Coronary artery (tissue), 2 donors: ENCODE measurements around the gene IFNE.

Experiments used
- DNase-seq: peaks from one replicate; pipeline ENCODE4 v3.0.0-alpha.2; 2017; ENCODE audit warnings: low spot score
- H3K27ac ChIP-seq, 2 donors: fragments of 200-600 bp; sonication (generic); one replicate each; pipeline ENCODE4 v1.5.1; 2016 to 2019
- H3K4me3 ChIP-seq: fragments of 200-600 bp; sonication (generic); 2 replicates; pipeline ENCODE4 v1.5.1; 2016; ENCODE audit warnings: mild to moderate bottlenecking, moderate library complexity
- TF ChIP-seq, protein P1 (sequence below): fragments of 200-600 bp; sonication (generic); IDR thresholded peaks from one replicate; pipeline ENCODE4 v1.5.1; 2019; ENCODE audit warnings: antibody characterized with exemption

Gene IFNE

DNA sequence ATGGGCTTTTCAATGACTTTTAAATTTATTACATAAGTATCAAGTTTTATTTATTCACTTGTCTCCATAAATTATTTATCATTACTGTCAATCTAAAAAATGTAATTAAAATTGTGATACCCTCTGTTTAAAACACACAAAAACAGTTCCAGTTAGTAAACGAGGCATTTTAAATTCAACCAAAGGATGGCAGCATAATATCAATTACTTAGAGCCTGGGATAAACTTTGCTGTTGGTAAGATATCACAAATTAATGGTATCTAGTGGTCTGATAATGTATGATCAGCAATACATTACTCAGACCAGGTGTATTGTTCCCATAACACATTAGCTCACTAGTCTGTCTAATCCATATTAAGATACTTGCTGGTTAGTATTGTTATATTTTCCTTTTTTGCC is 9.6 kb upstream of the IFNE start:
- TF ChIP-seq, protein P1, sequence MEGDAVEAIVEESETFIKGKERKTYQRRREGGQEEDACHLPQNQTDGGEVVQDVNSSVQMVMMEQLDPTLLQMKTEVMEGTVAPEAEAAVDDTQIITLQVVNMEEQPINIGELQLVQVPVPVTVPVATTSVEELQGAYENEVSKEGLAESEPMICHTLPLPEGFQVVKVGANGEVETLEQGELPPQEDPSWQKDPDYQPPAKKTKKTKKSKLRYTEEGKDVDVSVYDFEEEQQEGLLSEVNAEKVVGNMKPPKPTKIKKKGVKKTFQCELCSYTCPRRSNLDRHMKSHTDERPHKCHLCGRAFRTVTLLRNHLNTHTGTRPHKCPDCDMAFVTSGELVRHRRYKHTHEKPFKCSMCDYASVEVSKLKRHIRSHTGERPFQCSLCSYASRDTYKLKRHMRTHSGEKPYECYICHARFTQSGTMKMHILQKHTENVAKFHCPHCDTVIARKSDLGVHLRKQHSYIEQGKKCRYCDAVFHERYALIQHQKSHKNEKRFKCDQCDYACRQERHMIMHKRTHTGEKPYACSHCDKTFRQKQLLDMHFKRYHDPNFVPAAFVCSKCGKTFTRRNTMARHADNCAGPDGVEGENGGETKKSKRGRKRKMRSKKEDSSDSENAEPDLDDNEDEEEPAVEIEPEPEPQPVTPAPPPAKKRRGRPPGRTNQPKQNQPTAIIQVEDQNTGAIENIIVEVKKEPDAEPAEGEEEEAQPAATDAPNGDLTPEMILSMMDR = no peak
- Histone ChIP-seq H3K27ac (no peak overlapping the region), H3K4me3 (no peak overlapping the region)
- DNase-seq = no peak

DNA sequence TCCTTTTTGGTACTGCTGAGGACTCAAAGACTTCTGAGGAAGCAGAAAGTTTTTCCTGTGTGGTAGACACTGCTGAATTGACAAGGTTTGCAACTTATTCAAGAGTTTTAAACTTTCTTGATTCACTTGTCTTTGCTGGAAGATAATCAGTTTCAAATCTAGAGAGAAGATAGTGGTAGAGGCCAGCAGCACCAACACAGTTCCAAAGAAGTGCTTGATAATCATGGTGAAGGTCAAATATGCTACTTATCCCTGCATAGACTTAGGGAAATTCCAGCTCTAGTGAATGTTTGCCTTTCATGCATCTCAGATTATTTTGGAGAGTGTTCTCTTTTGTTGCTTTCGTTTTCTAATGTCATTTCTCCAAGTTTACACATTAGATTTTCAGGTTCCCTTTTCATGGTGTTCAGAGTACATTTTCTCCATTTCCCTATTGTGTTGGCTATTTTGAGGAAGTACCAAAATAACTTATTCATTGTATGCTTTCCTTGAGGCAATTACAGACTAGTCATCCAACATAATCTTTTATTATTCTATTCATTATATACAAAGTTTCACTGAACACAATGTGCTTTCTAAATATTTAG is 550 bp downstream of the IFNE start:
- TF ChIP-seq, protein P1 = no peak
- Histone ChIP-seq H3K27ac (no peak overlapping the region), H3K4me3 (no peak overlapping the region)
- no peak for DNase-seq

DNA sequence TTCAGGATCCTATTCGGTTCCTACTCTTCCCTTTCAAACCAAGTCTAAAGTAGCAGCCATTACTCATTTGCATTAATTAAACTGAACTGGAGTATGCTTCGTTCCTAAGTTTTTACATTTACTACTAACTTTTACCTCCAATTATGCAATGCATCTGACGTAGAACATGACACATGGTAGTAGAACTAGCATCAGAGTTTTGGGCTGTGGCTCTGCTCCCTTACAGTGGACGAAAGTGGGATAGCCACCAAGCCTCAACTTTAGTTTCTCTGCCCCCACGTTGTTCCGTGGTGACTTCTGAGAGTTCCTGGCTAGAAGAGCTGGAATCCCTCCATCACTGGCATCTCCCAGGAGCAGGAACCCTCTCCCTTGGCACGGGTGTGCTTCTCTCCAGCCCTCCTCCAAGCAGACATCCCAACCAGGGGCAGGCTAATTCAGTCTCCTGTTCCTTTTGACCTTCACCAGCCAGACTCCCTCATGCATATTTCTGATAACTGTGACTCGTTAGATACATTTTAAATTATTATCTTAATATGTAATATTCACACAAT is 2.9 kb downstream of the IFNE start:
- TF ChIP-seq, protein P1 = no peak
- DNase-seq = no peak
- H3K4me3 ChIP-seq = no peak overlapping the region
- no peak overlapping the region for H3K27ac ChIP-seq

DNA sequence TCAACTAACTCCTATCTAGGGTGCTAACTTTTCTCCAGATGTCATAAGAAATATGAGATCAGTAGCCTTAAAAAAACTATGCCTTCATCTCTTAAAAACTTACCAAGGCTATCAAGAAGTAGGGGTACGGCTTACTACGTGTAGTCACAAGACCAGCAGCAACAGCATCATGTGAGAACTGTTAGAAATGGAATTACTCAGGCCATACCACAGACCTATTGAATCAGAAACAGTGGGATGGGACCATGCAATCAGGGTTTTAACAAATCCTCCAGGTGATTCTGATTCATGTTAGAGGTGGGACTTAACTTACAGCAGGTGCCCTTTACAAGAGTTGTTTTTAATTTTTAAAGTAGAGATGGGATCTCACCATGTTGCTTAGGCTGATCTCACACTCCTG is 4.6 kb downstream of the IFNE start:
- TF ChIP-seq, protein P1 = no peak
- H3K27ac ChIP-seq = no peak overlapping the region

DNA sequence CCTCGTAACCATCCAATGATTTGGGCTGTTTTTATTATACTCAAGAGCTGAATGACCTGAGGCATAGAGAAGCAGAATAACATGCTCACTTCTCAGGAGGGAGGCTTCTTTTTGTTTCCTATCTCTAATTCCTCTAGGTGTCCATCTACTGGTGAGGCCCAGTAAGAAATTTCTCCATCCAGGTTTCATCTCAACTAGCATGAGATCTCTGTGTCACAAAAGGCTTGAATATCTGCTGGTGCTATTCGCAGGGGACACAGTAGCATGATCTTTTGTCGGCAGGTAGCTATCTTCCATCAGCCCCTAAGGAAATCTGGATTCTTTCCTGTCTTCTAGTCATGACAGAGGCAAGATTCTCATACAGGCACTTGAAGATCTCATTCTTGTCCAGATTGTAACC is 8.9 kb downstream of the IFNE start:
- no peak overlapping the region for H3K27ac ChIP-seq
- TF ChIP-seq, protein P1 = no peak
- no peak for DNase-seq
- H3K4me3 ChIP-seq = no peak overlapping the region

More for the DNA sequence above, 4.6 kb downstream of the IFNE start:
- DNase-seq = no peak
- H3K4me3 ChIP-seq = no peak overlapping the region

DNA sequence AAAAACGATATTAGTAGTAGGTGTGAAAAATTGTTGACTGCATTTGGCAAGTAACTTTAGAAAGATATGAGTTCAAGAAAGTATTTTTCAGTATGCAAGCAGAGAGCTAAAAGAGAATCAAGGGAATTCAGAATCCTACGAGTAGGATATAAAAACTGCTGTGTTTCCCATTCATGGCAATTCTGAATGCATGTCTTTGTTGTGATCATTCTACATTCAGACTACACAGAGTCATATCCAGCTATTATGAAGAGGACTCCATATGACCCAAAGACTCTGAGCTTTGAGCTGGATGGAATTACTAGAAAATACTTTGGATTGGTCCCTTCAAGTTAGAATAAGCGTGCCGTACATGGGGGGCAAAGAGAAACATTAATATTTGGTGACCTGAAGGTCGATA is 12.0 kb downstream of the IFNE start:
- TF ChIP-seq, protein P1 = no peak
- DNase-seq = no peak
- H3K27ac ChIP-seq = no peak overlapping the region
- no peak overlapping the region for H3K4me3 ChIP-seq

DNA sequence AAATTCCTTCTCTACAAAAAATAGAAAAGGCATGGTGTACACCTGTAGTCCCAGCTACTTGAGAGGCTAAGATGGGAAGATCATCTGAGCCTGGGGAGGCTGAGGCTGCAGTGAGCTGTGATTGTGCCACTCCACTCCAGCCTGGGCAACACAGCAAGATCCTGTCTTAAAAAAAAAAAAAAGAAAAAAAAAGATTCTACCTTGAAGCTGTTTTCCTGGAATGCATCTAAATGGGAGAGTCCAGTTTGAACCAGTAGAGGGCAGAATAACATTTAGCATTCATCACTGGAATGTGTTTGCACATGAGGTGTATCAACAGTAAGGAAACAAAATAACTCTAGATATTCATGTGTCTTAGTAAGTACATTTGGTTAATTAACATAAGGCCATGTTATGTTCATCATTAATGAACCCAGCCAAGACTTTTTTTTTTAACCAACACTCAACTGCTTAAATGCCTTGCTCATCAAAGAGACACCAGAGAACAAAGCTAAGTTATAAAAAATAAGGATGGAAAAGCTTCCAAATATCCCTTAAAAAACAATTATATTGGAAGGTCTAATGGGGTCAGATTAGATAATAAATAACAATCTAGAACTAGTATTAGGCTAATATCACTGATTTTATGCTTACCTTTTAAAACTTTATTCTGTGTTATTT is 16.1 kb downstream of the IFNE start:
- TF ChIP-seq, protein P1 = no peak
- DNase-seq = no peak
- Histone ChIP-seq H3K4me3 (no peak overlapping the region), H3K27ac (no peak overlapping the region)
